Fibroblast of mammary gland (primary cell): ENCODE results near the gene SIM1.

ENCODE experiments used
- DNase-seq: peaks from one replicate; pipeline ENCODE4 v3.0.0-alpha.2; 2010; ENCODE audit warnings: low read depth
- H3K4me3 ChIP-seq: 2 replicates; pipeline ENCODE4 v1.5.1; 2011; ENCODE audit warnings: low read depth, mild to moderate bottlenecking, low read length, moderate library complexity; ENCODE audit not compliant: control insufficient read depth
- CTCF ChIP-seq: conservative IDR thresholded peaks from 2 replicates; pipeline ENCODE4 v1.5.1; 2011; ENCODE audit warnings: low read depth, low read length, inconsistent platforms; ENCODE audit not compliant: control insufficient read depth, insufficient read depth

The SIM1 gene

DNA sequence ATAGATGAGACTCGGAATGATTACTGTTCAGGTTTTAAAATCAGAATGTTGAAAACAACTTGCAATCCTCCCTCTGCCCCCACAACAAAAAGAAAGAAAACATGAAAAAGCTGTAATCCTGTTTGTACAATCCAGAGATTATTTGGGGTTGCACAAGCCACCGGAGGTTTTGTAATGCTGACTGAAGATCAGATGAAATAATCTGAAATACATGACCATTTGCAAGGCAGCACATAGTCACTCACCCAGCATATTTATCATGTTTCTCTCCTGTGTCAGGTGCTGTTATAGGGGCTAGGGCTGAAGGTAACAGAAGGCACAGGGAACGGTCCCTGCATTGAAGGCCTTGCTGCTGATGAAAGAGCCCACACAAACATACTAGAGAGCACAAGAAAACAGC lies 85.3 kb downstream of the SIM1 start:
- no peak for TF ChIP-seq CTCF
- DNase-seq = no peak
- H3K4me3 ChIP-seq = no peak overlapping the region

- no peak overlapping the region for H3K4me3 ChIP-seq
- TF ChIP-seq CTCF = no peak
- no peak for DNase-seq
These were observed 86.1 kb downstream of the SIM1 start for GRCh38 chr6:100378576-100378975.

DNA sequence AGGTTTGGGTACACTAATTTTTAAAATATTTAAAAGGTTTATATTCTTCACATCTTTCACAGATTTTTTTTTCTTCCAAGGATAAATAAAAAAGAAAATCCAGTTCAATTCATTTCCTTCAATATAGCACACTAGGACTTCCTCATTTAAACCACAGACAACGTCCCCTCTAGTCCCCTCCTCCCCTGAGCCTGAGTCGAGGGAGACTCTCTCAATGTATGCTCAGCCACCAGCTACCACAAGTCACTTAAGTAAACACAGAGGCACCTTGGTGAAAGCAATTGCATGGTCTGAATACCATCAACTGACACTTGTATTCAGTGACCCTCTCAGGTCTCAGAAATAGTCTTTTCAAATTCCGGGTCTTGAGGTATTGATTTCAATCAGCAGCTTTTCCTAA lies 88.6 kb downstream of the SIM1 start:
- no peak for TF ChIP-seq CTCF
- no peak for DNase-seq
- no peak overlapping the region for H3K4me3 ChIP-seq

DNA sequence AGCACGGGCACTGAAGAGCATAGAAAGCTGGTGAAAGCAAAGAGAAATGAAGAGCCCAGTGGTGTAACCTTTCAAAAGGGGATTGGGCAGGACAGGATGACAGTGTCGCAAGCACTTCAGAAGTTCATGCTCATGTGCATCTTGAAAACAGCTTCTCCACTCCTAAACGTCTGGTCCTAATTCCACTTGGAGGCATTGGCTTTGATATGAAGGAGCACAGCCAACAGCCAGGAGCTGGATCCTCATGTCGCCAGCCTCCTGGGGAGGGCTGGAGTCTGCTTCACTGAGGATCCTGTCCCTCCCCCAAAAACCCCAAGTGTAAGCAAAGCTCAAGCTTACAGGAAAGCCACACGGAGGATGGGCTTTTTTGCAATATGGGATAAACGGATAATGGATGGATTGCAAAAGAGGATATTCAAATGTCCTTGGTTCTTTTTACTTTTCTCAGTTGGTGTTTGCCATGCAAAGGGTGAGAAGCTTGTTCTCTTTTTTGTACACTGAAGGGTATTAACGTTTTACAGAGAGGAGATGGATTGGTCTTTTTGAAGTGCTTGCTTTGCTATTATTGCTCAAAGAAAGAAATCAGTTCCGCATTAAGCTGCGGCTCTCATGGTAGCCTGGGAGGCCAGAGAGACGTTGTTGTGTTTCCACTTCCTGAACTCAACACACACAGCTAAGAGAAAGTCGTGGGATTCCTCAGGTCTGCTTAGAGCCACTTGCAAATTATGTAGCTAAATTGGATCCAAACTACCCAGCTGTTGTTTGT lies 92.2 kb downstream of the SIM1 start:
- no peak overlapping the region for H3K4me3 ChIP-seq
- DNase-seq = no peak
- TF ChIP-seq CTCF = no peak

GRCh38 chr6:100371591-100371990 lies 93.1 kb downstream of the SIM1 start:
- no peak for TF ChIP-seq CTCF
- no peak for DNase-seq
- no peak overlapping the region for H3K4me3 ChIP-seq

DNA sequence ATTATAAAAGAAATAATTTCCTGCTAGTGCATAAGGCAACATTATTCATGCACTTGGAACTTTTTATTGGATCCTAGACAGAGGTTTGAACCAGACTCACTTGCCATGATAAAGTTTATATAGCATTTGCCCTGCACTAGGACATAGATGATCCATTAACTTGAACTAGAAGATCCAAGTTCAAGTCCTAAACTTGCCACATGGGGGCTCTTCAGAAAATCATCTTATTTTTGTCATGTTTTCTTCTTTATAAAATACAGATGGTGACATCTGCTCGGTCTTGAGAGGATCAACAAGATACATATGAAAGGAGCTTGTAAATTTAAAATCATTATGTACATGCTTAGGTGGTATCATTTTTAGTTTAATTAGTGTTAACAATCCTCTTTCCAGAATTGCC lies 94.5 kb downstream of the SIM1 start:
- peak; percentile 26 for TF ChIP-seq CTCF
- no peak overlapping the region for H3K4me3 ChIP-seq
- DNase-seq = peak; percentile 21
